Measurements from ENCODE around the gene ABCF2.
A peak's percentile ranks its signal among the peaks of the same experiment; 100 is the strongest.

The ABCF2 gene

DNA sequence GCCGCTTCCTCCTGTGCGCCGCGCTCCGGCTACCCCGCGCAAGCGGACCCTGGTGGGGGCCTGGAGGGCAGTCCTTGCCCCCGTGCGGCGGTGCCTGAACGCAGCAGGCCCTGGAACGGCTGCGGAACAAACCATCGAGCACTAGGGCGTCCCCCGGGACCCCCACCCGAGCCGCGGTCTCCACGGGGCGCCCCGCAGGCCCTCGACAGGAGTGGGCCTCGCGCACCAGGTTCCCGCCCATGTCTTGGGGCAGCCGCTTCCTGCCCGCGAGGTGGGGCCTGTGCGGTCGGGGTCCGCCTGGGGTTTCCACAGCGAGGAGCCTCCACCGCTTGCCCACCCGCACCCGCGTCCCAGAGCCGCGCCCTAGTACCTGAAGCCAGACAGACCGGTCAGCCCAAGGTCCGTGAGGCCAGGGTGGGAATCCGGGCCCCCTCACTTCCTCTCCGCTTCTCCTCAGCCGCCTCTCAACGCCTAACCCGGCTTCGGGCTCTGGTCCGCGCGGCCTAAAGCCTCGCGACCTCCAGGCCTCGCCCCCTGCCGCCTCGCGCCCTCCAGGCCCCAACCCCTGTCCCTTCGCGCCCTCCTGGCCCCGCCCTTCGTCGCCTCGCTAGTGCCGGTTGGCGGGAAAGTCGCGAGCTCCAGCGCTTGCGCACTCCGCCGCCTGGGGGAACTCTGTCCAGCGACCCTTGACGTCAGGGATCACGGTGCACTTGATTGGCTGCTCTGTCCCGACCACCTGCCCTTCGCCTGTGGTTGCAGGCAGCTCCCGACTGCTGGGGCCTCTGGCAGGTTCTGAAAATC is 52.6 kb downstream of the ABCF2 start:
- no peak for DNase-seq (ENCODE audit: low read depth)

DNA sequence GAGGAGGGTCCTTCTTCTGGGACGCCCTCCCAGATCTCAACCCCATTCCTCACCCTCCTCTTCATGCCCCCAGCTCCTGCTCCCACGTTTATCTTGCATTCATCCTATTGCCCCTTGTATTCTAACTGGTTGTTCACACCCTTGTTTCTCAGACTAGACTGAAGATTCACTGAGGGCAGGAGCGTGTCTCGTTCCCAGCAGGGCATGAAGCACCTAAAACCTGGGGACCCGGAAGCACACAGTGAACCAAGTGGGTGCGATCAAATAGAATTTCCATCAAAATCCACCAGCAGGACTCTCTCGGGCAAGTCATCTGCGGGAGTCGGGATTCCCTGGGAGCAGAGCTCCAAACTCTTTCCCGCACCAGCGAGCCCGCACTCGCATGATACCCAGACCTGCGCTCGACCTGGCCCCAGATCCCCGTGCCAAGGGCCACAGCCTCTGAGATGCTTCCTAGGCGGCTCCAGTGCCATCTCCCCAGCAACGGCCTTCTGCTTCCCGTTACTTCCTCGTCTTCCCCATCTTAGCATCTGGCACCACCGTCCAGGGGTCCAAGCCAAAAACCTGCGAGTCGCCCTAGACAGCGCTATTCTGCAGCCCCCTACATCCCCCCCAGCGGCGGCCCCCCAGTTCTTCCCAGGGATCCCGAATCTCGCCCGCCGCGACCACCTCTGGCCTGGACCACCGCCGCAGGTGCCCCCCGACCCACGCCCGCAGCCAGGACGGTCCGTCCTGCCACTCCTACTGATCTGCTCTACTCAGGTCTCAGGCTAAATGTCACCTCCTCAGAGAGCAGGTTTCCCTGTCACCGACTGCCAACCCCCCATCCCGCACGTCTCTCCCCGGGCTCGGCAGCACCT is 53.4 kb downstream of the ABCF2 start:
- no peak for DNase-seq (ENCODE audit: low read depth)

DNA sequence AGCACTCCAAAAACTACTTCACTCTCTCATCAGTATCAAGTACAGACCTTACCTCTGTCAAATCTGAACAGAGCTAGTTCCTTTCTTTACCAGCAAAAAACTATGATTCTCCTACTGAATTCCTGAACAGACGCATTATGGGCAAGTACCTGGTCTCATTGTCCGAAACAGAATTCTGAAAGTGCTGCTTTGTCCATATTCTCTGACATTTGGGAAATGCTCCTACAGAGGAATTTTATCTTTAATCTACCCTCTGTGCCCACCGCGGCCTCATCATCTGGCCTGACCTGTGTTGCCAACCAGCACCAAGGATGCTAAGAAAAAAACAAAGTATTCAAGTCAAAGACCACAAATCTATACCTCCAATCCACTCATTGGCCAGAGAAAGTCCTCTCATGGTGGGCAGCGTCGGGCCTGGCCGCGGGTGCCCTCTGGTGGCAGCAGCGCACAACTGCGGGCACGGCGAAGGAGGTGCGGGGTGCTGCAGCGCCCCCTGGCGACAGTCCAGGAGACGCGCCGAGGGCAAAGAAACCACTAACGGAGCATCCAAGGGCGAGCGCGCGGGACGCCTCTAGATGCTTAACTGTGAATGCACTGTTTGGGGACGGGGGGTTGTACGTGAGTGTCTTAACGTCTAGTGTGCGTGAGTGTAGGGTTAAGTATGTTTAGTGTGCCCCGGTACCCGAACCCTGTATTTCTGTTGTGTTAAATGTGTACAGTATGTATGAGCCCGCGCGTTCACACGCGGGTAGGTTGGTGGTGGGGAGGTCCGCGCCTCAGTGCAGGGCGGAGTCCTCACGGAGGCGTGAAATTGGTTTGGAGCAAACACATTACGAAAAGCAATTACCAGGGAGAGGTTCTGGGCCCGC is 54.5 kb downstream of the ABCF2 start:
- peak; percentile 60 for DNase-seq (ENCODE audit: low read depth)

DNA sequence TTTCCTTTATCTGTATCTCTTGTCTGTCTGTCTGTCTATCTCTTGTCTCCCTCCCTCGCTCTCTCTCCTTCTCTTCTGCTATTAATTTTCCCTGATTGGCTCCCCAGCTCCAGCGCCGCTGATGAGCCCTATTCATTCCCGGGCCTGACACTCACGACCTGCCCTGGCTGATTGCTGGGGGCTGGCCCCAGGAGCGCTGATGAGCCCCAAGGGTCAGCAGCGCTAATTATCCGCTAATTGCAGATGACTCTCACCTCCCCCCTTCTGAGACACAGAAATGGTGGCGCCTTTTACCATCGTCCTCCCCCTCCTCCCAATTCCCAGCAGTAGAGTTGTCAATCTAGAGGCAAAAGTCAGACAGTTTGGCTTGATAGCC is 58.2 kb downstream of the ABCF2 start:
- no peak for DNase-seq (ENCODE audit: low read depth)

DNA sequence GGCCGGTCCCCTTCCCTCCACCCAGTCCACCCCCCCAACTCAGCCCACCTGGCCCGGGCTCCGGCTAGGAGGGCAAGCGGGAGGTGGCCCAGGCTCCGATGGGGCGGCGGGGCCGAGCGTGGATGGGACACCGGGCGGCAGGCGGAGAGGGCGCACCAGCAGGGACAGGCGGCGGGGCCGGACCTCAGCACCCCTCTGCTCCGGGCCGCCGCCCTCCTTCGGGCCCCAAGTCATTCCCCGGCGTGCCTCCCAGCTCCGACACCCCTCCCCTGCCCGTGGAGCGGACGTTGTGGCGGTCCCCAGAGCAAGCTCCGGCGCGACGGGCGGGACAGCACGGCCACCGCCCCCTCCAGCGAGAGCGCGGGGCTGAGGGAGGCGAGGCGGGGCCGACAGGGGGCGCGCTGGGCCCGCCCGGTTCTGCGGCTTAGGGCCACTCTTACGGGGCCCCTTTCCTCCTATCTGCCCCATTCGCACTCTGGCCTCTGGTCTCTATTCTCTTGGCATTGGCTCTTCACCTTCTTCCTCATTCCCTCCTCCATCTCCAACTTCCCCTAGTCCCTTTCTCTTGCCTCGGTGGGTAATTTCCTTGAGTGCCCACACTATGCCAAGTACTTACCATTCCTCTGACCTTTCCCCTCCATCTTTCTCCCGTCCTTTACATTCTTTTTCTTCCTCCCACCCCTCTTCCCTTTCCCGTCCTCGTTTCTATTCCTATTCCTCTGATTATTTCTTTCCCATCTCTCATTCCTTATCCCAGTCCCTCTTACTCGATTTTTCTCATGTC is 58.8 kb downstream of the ABCF2 start:
- DNase-seq (ENCODE audit: low read depth): peak; percentile 26

DNA sequence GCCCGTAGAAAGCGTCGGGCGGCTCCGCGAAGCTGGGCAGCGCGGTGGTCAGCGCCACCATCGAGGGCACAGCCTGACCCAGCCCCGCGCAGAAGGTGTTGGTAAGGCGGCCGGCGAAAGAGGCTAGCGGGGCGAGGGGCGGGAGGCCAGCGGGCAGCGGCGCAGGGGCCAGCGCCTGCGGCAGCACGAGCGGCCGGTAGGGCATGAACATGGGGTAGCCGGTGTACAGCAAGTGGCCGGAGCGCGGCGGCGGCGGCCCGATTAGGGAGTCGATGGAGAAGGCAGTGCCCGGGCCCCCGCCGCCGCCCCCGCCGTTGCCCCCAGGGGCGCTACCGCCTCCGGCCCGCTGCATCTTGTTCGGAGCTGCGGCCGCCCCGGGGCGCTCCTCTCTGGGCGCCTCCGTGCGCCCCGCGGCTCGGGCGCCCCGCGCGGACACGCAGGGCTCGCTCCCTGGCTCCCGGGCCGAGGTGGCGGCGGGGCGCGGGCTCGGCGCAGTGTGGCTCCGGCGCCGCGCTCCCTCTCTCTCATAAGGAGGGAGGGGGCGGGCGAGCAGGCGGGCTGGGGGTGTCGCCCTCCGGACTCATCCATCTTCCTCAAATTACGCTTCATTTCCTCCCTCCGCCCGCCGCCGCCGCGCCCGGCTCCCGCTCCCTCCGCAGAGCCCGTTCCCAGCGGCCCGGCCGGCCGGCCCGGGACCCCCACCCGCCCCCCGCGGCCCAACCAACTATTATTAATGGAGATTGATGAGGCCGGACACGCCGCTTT is 59.6 kb downstream of the ABCF2 start, which contains the start of gene GBX1:
GBX1 (minus strand) TSS at position 498 of the 765 bp plus-strand sequence; CDS start at position 352, 146 bp downstream.
- DNase-seq (ENCODE audit: low read depth): no peak

DNA sequence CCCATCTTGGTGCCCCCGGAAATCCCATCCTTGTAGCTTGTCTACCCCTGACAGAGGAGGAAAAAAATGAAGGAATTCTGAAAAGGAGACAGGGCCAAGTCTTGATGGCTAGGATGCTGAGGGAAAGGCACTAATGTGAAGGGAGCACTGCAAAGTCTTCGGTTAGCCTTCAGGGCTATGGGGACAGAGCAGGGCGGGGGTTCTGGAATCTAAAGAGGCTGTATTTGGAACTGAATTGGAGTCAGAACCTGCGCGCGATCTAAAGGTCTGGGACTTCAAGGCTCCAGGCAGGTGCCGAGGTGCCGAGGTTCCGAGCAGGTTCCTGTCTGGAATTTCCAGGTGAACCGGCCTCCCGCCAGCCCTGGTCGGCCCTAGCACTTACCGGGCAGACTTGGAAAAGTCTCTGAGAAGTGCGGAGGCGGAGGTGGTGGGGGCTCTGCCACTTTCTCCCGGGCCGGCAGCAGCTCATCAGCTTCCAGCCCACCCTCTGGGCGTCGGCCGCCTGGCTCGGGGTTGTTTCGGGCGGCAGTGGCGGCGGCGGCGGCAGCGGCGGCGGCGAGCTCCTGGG is 60.3 kb downstream of the ABCF2 start:
- no peak for DNase-seq (ENCODE audit: low read depth)

Measured in stimulated activated CD8-positive, alpha-beta memory T cell treated with anti-CD3 and anti-CD28 coated beads, Interleukin-7, amount 100 ng/mL, for 24 hours (primary cell).